Measurements from ENCODE around the gene VPS8. TPM values are rescaled to one million over a fixed set of nuclear protein-coding genes. Genes with fewer than 3 reads are reported as not detected.
A peak's percentile ranks its signal among the peaks of the same experiment; 100 is the strongest.

VPS8 gene
- total RNA-seq, 1 donor from 2014 or later, result 56.9 TPM

GRCh38 chr3:184804801-184805200, 7.2 kb upstream of the VPS8 start:
- TF ChIP-seq CTCF (IDR thresholded peaks at IDR 0.05; ENCODE audit: insufficient read depth, low read length, severe bottlenecking), result no peak
- no peak for DNase-seq (ENCODE audit: low read depth)
- Histone ChIP-seq H3K36me3 (ENCODE audit: control insufficient read depth, insufficient read depth, low read length) (no peaks in the 10 kb centered on the region), H3K27me3 (ENCODE audit: control insufficient read depth, insufficient read depth, low read length) (no peaks in the 10 kb centered on the region), H3K4me3 (ENCODE audit: low read depth, low read length) (no peak overlapping the region)
- FAIRE-seq, result no peak

- Histone ChIP-seq H3K36me3 (ENCODE audit: control insufficient read depth, insufficient read depth, low read length) (no peaks in the 10 kb centered on the region), H3K4me3 (ENCODE audit: low read depth, low read length) (no peak overlapping the region), H3K27me3 (ENCODE audit: control insufficient read depth, insufficient read depth, low read length) (no peaks in the 10 kb centered on the region)
- TF ChIP-seq CTCF (IDR thresholded peaks at IDR 0.05; ENCODE audit: insufficient read depth, low read length, severe bottlenecking), result no peak
- FAIRE-seq (no peak), DNase-seq (ENCODE audit: low read depth) (no peak)
These were observed 6.5 kb upstream of the VPS8 start for GRCh38 chr3:184805351-184806038.

DNA sequence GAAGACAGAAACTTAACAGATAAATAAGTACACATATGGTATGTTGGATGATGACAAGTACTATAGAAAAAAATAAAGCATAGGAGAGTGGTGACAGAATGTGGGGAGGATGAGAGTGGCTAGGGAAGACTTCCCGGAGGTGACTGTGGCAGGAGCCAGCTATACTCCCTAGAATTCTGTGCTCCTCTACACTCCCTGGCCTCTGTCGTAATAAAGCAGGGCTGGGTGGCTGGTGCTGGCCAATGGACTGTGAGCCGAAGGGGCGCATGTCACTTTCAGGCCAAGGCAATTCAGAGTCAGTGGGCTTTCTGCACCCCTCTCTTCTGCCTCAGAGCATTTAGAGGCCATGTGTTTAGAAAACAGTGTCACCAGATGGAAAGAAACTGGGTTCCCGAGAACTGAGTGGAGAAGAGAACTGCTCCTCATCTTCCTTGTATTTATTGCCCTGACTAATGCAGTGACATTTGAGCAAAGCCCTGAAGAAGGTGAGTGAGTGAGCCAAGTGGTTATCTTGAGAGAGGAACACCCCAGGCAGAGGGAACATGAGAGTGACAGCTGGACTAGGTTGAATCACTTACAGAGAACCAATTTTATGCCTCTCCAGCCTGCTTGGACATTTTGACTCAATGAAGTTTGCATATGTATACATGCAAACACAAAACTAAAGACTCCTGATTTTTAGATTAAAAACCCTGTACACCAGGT, 5.2 kb upstream of the VPS8 start:
- Histone ChIP-seq H3K36me3 (ENCODE audit: control insufficient read depth, insufficient read depth, low read length) (no peaks in the 10 kb centered on the region), H3K27me3 (ENCODE audit: control insufficient read depth, insufficient read depth, low read length) (no peaks in the 10 kb centered on the region), H3K4me3 (ENCODE audit: low read depth, low read length) (no peak overlapping the region)
- no peak for TF ChIP-seq CTCF (IDR thresholded peaks at IDR 0.05; ENCODE audit: insufficient read depth, low read length, severe bottlenecking)
- DNase-seq (ENCODE audit: low read depth) (no peak), FAIRE-seq (no peak)

DNA sequence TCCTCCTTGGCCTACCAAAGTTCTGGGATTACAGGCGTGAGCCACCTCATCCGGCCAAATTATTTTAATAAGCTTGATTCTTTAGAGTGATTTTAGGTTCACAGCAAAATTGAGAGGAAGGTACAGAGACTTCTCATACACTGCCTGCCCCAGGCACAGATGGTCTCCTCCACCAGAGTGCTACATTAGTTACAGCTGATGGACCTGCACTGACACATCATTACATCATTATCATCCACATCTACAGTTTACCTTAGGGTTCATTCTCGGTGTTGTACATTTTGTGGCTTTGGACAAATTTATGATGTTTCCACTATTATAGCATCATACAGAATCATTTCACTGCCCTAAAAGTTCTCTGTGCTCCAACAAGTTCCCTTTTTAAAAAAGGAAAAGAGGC, 4.4 kb upstream of the VPS8 start:
- TF ChIP-seq CTCF (IDR thresholded peaks at IDR 0.05; ENCODE audit: insufficient read depth, low read length, severe bottlenecking), result no peak
- Histone ChIP-seq H3K4me3 (ENCODE audit: low read depth, low read length) (no peak overlapping the region), H3K27me3 (ENCODE audit: control insufficient read depth, insufficient read depth, low read length) (no peaks in the 10 kb centered on the region), H3K36me3 (ENCODE audit: control insufficient read depth, insufficient read depth, low read length) (no peaks in the 10 kb centered on the region)
- DNase-seq (ENCODE audit: low read depth) (no peak), FAIRE-seq (no peak)

GRCh38 chr3:184808021-184808420, 3.9 kb upstream of the VPS8 start:
- FAIRE-seq (no peak), DNase-seq (ENCODE audit: low read depth) (no peak)
- Histone ChIP-seq H3K27me3 (ENCODE audit: control insufficient read depth, insufficient read depth, low read length) (no peaks in the 10 kb centered on the region), H3K36me3 (ENCODE audit: control insufficient read depth, insufficient read depth, low read length) (no peaks in the 10 kb centered on the region), H3K4me3 (ENCODE audit: low read depth, low read length) (no peak overlapping the region)
- peak; percentile 45 for TF ChIP-seq CTCF (IDR thresholded peaks at IDR 0.05; ENCODE audit: insufficient read depth, low read length, severe bottlenecking)
